Measurements from ENCODE around the gene KIAA1549.

KIAA1549 gene

DNA sequence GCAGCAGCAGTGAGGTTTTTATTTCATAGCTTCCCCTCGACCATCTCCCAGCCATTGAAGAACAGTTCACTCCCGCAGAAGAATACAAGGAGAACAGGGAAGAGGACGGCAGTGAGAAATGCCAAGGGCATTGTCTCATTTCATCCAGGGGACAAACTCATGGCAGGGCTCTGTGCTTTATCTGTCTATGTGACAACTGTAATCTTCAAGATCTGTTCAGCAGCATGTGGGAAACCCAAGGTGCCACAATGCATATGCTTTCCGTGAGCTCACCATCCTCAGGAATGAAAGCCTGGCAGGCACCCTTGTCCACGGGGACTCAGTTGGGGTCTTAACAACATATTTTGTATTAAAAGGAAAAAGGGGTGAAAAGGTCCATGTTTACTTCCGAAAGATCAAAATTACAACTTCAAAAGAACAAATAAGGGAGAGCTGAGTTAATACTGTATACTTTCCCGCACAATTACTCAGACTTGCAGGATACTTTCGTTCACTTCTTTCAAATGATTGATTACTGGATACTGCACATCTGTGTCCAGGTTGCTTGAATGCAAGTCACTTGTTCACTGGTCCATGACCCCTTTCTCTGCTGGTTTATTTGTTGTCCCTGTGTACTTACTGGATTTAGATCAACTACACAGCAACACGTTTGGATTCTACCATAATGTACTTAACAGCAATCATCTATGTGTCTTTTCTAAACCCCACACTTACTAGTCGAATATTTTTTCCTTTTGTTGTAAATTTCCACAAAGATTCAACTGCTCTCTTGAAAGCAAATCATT is 93.1 kb downstream of the KIAA1549 start:
- H3K9me3 ChIP-seq (ENCODE audit: control insufficient read depth, low read depth, low read length), result no peaks in the 10 kb centered on the region
- H3K27me3 ChIP-seq (ENCODE audit: control insufficient read depth, insufficient read depth, low read length), result no peaks in the 10 kb centered on the region
- H3K27ac ChIP-seq (ENCODE audit: low read length), result no peak overlapping the region
- H3K9ac ChIP-seq (ENCODE audit: low read length), result no peak overlapping the region
- peaks cover 4% of the 10 kb centered on the region for H3K4me1 ChIP-seq (ENCODE audit: control insufficient read depth, low read depth, low read length)
- H3K4me3 ChIP-seq (ENCODE audit: low read length), result no peak overlapping the region
- peaks cover 7% of the 10 kb centered on the region for H3K36me3 ChIP-seq (ENCODE audit: control insufficient read depth, low read depth, low read length)

DNA sequence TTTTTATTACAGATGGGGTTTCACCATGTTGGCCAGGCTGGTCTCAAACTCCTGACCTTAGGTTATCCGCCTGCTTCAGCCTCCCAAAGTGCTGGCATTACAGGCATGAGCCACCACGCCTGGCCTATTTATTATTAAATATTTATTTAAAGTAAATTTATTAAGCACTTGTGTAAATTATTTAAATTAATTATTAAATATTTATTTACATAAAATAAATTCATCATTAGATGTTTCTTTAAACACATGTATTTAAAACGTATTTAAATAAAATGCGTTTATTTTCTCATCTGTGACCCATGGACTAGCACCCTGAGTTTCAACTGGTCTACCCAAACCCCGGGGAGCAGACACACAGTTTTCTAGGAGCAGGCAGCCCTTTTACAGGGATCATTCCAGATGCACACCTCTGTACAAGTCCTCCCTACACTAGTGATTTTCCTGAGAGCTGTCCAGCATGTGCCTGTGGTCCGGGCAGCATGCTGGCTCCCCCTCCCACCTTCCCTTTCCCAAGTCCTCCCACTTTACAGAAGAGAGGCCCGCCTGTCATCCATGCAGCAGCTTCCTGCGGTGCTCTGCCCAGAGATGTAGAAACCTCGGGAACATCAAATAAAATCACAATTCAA is 94.0 kb downstream of the KIAA1549 start:
- H3K27me3 ChIP-seq (ENCODE audit: control insufficient read depth, insufficient read depth, low read length), result no peaks in the 10 kb centered on the region
- no peak overlapping the region for H3K4me3 ChIP-seq (ENCODE audit: low read length)
- H3K27ac ChIP-seq (ENCODE audit: low read length), result no peak overlapping the region
- H3K4me1 ChIP-seq (ENCODE audit: control insufficient read depth, low read depth, low read length), result peaks cover 4% of the 10 kb centered on the region
- H3K36me3 ChIP-seq (ENCODE audit: control insufficient read depth, low read depth, low read length), result peaks cover 4% of the 10 kb centered on the region
- no peak overlapping the region for H3K9ac ChIP-seq (ENCODE audit: low read length)
- H3K9me3 ChIP-seq (ENCODE audit: control insufficient read depth, low read depth, low read length), result no peaks in the 10 kb centered on the region

- Histone ChIP-seq H3K9me3 (ENCODE audit: control insufficient read depth, low read depth, low read length) (no peaks in the 10 kb centered on the region), H3K4me3 (ENCODE audit: low read length) (no peak overlapping the region), H3K9ac (ENCODE audit: low read length) (no peak overlapping the region), H3K36me3 (ENCODE audit: control insufficient read depth, low read depth, low read length) (no peaks in the 10 kb centered on the region), H3K27ac (ENCODE audit: low read length) (no peak overlapping the region), H3K27me3 (ENCODE audit: control insufficient read depth, insufficient read depth, low read length) (no peaks in the 10 kb centered on the region), H3K4me1 (ENCODE audit: control insufficient read depth, low read depth, low read length) (peaks cover 4% of the 10 kb centered on the region)
Observed at GRCh38 chr7:138886501-138886917, 94.7 kb downstream of the KIAA1549 start.

- peaks cover 6% of the 10 kb centered on the region for H3K36me3 ChIP-seq (ENCODE audit: control insufficient read depth, low read depth, low read length)
- H3K27me3 ChIP-seq (ENCODE audit: control insufficient read depth, insufficient read depth, low read length), result no peaks in the 10 kb centered on the region
- H3K9ac ChIP-seq (ENCODE audit: low read length), result no peak overlapping the region
- H3K9me3 ChIP-seq (ENCODE audit: control insufficient read depth, low read depth, low read length), result no peaks in the 10 kb centered on the region
- H3K4me1 ChIP-seq (ENCODE audit: control insufficient read depth, low read depth, low read length), result no peaks in the 10 kb centered on the region
- no peak overlapping the region for H3K4me3 ChIP-seq (ENCODE audit: low read length)
- H3K27ac ChIP-seq (ENCODE audit: low read length), result no peak overlapping the region
Observed at GRCh38 chr7:138885383-138886147, 95.6 kb downstream of the KIAA1549 start.

- H3K9ac ChIP-seq (ENCODE audit: low read length), result no peak overlapping the region
- no peaks in the 10 kb centered on the region for H3K9me3 ChIP-seq (ENCODE audit: control insufficient read depth, low read depth, low read length)
- no peak overlapping the region for H3K4me3 ChIP-seq (ENCODE audit: low read length)
- no peaks in the 10 kb centered on the region for H3K27me3 ChIP-seq (ENCODE audit: control insufficient read depth, insufficient read depth, low read length)
- H3K27ac ChIP-seq (ENCODE audit: low read length), result no peak overlapping the region
- peaks cover 20% of the 10 kb centered on the region for H3K36me3 ChIP-seq (ENCODE audit: control insufficient read depth, low read depth, low read length)
- no peaks in the 10 kb centered on the region for H3K4me1 ChIP-seq (ENCODE audit: control insufficient read depth, low read depth, low read length)
Observed at GRCh38 chr7:138882249-138882648, 98.9 kb downstream of the KIAA1549 start.

GRCh38 chr7:138881579-138882188 is 99.5 kb downstream of the KIAA1549 start:
- H3K9me3 ChIP-seq (ENCODE audit: control insufficient read depth, low read depth, low read length), result no peaks in the 10 kb centered on the region
- H3K27me3 ChIP-seq (ENCODE audit: control insufficient read depth, insufficient read depth, low read length), result no peaks in the 10 kb centered on the region
- H3K27ac ChIP-seq (ENCODE audit: low read length), result no peak overlapping the region
- H3K36me3 ChIP-seq (ENCODE audit: control insufficient read depth, low read depth, low read length), result peaks cover 20% of the 10 kb centered on the region
- H3K4me1 ChIP-seq (ENCODE audit: control insufficient read depth, low read depth, low read length), result no peaks in the 10 kb centered on the region
- no peak overlapping the region for H3K9ac ChIP-seq (ENCODE audit: low read length)
- H3K4me3 ChIP-seq (ENCODE audit: low read length), result no peak overlapping the region

- no peaks in the 10 kb centered on the region for H3K27me3 ChIP-seq (ENCODE audit: control insufficient read depth, insufficient read depth, low read length)
- no peak overlapping the region for H3K27ac ChIP-seq (ENCODE audit: low read length)
- H3K36me3 ChIP-seq (ENCODE audit: control insufficient read depth, low read depth, low read length), result peaks cover 20% of the 10 kb centered on the region
- no peak overlapping the region for H3K4me3 ChIP-seq (ENCODE audit: low read length)
- no peaks in the 10 kb centered on the region for H3K9me3 ChIP-seq (ENCODE audit: control insufficient read depth, low read depth, low read length)
- no peak overlapping the region for H3K9ac ChIP-seq (ENCODE audit: low read length)
- no peaks in the 10 kb centered on the region for H3K4me1 ChIP-seq (ENCODE audit: control insufficient read depth, low read depth, low read length)
Observed at GRCh38 chr7:138880881-138881578, 100.2 kb downstream of the KIAA1549 start.

GRCh38 chr7:138879356-138879755 is 101.8 kb downstream of the KIAA1549 start:
- H3K36me3 ChIP-seq (ENCODE audit: control insufficient read depth, low read depth, low read length), result peaks cover 20% of the 10 kb centered on the region
- no peak overlapping the region for H3K4me3 ChIP-seq (ENCODE audit: low read length)
- no peak overlapping the region for H3K9ac ChIP-seq (ENCODE audit: low read length)
- H3K27ac ChIP-seq (ENCODE audit: low read length), result no peak overlapping the region
- H3K27me3 ChIP-seq (ENCODE audit: control insufficient read depth, insufficient read depth, low read length), result no peaks in the 10 kb centered on the region
- H3K9me3 ChIP-seq (ENCODE audit: control insufficient read depth, low read depth, low read length), result no peaks in the 10 kb centered on the region
- no peaks in the 10 kb centered on the region for H3K4me1 ChIP-seq (ENCODE audit: control insufficient read depth, low read depth, low read length)

GRCh38 chr7:138878856-138879255 is 102.3 kb downstream of the KIAA1549 start:
- H3K9me3 ChIP-seq (ENCODE audit: control insufficient read depth, low read depth, low read length), result no peaks in the 10 kb centered on the region
- H3K9ac ChIP-seq (ENCODE audit: low read length), result no peak overlapping the region
- H3K27me3 ChIP-seq (ENCODE audit: control insufficient read depth, insufficient read depth, low read length), result no peaks in the 10 kb centered on the region
- peaks cover 20% of the 10 kb centered on the region for H3K36me3 ChIP-seq (ENCODE audit: control insufficient read depth, low read depth, low read length)
- H3K27ac ChIP-seq (ENCODE audit: low read length), result no peak overlapping the region
- no peaks in the 10 kb centered on the region for H3K4me1 ChIP-seq (ENCODE audit: control insufficient read depth, low read depth, low read length)
- no peak overlapping the region for H3K4me3 ChIP-seq (ENCODE audit: low read length)

DNA sequence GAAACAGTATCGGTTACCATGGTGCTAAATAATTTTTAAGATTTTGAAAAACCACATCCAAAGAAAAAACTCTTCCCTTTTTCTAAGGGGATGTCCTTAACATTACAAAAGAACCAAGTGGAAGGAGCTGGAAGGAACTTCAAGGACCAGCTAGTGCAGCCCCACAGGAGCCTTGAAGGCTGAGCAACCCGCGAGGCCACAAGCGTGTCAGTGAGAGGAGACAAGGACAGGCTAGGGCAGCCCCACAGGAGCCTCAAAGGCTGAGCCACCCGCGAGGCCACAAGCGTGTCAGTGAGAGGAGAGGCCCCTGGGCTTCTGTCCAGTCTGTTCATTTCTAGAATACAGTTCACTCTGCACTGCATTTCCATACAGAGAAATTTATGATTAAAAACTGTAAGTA is 103.1 kb downstream of the KIAA1549 start:
- H3K36me3 ChIP-seq (ENCODE audit: control insufficient read depth, low read depth, low read length), result peaks cover 20% of the 10 kb centered on the region
- no peaks in the 10 kb centered on the region for H3K4me1 ChIP-seq (ENCODE audit: control insufficient read depth, low read depth, low read length)
- H3K27me3 ChIP-seq (ENCODE audit: control insufficient read depth, insufficient read depth, low read length), result no peaks in the 10 kb centered on the region
- H3K9ac ChIP-seq (ENCODE audit: low read length), result no peak overlapping the region
- H3K27ac ChIP-seq (ENCODE audit: low read length), result no peak overlapping the region
- H3K9me3 ChIP-seq (ENCODE audit: control insufficient read depth, low read depth, low read length), result no peaks in the 10 kb centered on the region
- no peak overlapping the region for H3K4me3 ChIP-seq (ENCODE audit: low read length)

DNA sequence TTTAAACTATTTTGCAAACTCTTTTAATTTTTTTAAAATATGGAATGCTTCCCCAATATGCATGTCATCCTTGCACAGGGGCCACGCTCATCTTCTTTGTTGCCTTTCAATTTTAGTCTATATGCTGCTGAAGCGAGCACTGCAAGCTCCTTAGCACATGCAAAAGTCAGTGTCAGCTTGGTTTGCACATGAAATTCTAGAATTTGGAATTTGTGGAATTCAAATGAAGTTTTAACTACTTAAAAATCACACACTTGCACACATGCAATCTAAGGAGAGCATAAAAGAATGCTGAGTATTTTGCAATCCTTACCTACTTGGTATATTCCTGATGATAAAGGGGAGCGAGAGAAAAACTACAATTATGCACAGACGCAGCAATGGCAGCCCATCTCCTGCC is 104.9 kb downstream of the KIAA1549 start:
- Histone ChIP-seq H3K27me3 (ENCODE audit: control insufficient read depth, insufficient read depth, low read length) (no peaks in the 10 kb centered on the region), H3K36me3 (ENCODE audit: control insufficient read depth, low read depth, low read length) (peaks cover 22% of the 10 kb centered on the region), H3K27ac (ENCODE audit: low read length) (no peak overlapping the region), H3K9ac (ENCODE audit: low read length) (no peak overlapping the region), H3K9me3 (ENCODE audit: control insufficient read depth, low read depth, low read length) (no peaks in the 10 kb centered on the region), H3K4me3 (ENCODE audit: low read length) (no peak overlapping the region), H3K4me1 (ENCODE audit: control insufficient read depth, low read depth, low read length) (no peaks in the 10 kb centered on the region)

Data from iPS-18a (cell line).